HG03039 (cell line): ENCODE measurements around the gene SMOC1.

Experiments used
- ATAC-seq: cut with Tn5 transposase; IDR thresholded peaks from one replicate; pipeline ENCODE4 v1.9.1; 2021; ENCODE audit warnings: mild to moderate bottlenecking, moderate library complexity; ENCODE audit not compliant: unreplicated experiment

SMOC1 gene

DNA sequence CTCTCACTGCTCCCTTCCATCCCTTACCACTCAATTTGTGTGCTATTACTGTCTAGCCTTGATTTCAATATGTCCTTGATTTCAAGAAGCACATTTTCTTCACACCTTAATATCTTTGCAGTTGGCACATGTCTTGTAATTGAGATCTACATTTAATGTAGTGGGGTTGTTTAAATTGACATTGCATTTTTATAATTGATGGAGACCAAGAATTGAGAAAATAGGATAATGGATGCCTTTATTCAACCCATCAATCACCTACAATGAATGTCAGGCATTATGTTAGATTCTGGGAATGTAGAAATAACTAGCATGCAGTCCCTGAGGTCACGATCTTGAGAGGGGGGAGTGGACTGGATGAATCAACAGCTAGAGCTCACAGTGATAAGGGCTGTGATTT lies 94.6 kb downstream of the SMOC1 start:
- no peak for ATAC-seq

DNA sequence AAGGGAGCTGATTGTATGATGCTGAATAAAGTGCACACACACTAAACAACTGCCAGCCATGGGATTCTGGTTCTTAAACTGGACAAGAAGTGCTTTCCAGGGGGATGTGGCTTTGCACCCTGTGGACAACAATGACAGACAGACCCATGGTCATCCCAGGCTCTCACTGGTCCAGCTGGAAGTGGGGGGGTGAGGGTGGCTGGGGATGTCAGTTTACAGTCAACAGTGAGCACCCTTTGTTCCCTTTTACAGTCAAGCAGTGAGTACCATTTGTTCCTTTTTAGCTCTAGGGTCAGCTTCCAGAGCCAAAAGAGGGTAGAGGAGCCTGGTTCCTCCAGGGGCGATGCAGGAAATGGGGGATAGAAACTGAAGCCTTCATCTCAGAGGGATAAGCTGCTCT lies 100.7 kb downstream of the SMOC1 start:
- no peak for ATAC-seq

DNA sequence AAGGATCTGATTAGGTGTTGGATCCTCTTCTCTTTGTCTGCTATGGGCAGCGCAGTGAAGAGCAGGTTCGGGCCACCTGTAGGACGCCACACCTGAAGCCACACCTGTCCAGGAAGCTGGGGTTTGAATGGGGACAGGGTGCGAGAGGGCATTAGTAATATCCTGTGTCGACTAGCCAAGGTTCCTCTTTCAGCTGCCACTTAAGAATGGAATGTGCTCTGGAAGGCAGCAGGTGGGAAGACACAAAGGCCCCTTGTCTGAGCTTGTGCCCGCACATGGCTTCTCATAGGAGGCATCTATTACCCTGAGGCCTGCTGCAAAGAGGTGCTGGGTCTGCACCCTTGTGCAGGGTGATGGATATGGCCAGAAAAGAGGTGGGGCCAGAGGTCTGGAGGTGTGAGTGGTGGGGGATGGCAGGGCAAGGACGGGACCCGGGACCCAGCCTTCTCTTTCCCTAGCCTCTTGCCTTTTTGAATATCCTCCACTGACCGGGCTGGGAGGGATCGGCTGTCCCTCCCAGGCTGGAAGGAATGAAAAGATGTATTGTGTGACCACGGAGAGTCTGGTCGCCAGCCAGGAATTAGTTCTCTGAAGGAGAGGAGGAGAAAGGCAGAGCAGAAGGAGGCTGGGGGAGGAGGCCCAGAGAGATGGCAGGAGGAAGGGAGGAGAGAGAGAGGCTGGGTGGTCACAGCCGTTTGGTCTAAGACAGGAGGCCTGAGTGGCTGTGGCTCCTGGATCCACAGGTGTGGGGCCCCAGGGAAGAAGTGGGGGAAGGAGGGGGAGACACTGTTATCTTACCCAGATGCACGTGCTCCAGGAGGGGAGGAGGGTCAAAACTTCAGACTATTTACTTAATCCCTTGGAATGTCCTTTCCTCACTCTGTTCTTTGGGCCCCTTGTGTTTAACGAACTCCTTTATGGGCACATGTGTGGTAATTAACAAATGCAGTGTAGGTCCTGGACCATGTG lies 101.5 kb downstream of the SMOC1 start:
- no peak for ATAC-seq

DNA sequence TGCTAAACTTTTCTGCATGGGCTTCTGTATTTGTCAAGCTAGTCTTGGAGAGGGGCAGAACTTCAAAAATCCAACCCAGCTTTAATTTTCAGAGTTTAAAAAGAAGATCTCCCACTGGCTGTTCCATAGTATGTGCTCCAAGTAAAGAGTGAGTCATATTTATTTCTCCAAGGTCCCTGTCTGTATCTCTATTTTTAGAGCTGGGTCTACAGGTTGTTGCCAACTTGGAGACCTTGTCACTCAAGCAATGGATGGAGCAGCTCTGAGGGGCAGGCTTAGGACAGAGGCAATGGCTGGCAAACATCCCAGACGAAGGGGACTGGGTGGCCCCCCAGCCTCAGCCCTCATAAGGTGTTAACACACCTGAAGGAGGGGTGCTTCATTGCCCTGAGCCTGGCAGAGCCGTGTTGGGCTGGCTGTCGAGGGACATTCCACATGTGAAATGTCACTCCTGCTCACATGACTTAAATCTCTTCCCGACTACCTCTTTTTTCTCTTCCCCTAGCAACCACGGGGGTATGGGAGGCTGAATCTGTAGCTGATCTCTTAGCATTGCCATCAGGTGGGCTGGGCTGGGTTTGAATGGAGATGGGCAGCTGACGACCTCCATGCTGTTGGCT lies 103.1 kb downstream of the SMOC1 start:
- ATAC-seq, result no peak

DNA sequence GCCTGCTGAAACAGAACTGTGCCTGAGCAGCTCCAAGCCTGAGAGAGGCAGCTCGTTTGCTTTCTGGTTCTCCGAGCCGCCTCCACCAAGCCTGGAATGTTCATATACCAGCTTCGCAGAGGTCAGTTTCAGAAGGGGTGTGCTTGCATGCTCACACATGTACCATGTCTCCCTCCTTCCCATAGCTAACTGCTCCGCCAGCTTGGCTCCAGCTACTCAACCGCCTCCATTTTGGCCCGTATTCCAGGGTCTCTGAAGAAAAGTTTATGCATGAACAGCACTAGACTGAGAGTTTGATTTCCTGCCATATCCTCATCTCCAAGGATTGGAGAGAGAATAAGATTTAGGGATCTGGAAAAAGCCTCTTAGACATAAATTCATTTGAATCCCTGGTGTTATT lies 103.7 kb downstream of the SMOC1 start:
- ATAC-seq, result no peak

DNA sequence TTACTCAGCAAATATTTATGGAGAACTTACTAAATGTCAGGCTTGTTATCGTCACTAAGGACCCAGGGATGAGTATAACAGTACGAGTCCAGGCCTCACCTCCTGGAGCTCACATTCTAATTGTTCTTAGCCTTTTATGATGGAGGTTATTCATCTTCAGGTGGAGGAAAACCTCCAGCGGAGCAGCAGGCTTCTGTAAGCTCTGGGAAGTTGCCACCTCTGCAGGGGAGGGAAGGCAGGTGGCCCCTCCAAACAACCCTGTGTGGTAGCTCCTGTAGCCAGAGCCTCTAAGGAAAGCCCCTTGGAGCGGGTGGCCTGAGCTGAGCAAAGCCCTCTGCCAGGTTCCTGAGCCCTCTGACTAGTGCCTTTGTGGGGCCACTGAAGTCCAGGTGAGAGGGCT lies 104.1 kb downstream of the SMOC1 start:
- ATAC-seq, result no peak

DNA sequence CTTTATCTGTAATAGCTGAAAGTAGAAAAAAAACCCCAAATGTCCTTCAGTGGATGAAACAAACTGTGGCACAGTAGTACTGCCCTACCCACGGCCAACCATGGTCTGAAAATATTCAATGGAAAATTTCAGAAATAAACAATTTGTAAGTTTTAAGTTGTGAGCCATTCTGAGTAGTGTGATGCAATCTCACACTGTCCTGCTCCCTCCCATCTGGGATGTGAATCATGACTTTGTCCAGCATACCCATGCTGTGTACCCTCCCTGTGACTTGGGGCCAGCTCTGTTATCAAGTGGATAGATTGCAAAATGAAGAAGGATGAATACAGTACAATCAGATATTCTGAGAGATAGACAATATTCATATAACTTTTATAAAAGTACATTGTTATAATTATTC lies 106.2 kb downstream of the SMOC1 start:
- no peak for ATAC-seq

DNA sequence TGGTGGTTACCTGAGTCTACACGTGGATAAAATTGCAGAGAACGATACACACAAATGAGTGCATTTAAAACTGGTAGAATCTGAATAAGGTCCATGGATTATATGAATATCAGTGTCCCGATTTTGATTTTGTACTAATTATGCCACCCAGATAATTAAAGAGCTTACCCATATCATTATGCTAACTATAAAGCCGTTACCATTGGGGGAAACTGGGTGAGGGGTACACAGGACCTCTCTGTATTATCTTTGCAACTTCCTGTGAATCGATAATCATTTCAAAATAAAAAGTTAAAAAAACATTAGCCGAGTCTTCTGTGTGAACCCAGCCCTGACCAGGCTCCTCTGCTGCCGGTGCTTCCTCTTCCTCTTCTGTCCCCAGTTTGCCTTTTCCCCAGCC lies 107.1 kb downstream of the SMOC1 start:
- ATAC-seq, result no peak

DNA sequence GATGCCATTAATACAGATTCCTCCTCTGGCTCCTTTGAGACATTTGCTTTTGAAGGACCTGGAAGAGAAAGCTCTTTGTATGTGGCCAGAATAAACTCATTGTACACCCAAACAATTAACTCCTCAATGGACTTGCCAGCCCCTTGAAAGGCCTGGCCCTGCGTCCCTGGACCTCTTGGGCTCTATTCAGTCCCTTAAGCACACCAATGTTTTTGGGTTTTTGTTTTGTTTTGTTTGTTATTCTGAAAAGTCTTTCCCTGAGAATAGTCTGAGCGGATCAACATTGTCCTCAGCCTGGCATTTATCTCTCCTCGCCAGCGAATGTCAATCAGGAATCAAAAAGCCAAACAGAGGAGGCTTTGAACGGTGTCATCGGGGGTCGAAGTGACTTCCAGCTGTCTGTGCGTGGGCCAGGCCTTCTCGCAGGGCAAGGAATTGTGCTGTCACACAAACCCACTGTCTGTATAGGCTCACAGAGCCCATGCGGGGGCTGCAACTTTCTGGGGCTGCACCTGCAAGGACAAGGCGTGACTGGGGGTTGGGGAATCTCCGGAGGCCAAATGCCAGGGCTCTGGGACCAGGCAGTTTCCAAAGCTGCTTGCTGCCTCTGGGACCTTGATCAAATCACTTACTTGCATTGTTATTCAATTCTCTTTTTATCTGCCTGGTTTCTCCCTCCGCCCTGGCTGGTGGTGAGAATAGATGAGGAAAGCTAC lies 108.3 kb downstream of the SMOC1 start:
- ATAC-seq, result no peak

DNA sequence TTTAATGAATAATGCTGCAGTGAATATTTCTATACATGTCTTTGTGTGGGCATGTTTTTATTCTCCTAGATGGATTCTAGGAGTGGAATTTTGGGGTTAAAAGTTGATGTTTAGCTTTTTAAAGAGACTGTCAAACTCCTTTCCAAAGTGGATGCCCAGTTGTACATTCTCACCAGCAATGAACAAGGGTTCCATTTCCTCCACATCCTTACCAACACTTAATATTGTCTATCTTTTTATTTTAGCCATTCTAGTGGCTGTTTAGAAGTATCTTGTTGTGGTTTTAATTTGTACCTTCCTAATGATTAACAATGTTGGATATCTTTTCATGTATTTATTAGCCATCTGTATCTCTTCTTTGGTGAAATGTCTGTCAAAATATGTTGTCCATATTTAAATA lies 109.8 kb downstream of the SMOC1 start:
- ATAC-seq, result no peak

DNA sequence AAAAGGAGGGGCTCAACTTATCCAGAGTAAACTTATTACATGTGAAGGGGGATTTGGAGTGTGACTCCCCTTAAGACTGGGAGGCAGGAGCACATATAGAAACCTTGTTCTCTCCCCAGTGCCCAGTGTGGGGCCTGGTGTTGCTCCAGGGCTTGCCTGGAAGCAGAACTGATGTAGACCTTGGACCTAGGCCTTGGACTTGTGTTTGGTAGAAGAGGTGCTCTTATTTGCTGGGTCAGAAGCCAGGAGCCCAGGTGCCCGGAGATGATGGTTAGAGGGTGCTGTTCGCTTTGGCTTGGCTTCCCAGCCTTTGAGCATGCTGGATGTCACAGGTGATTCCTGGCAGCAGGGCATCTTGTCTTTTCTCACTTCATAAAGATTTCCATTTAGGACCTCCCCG lies 110.4 kb downstream of the SMOC1 start:
- ATAC-seq, result no peak

DNA sequence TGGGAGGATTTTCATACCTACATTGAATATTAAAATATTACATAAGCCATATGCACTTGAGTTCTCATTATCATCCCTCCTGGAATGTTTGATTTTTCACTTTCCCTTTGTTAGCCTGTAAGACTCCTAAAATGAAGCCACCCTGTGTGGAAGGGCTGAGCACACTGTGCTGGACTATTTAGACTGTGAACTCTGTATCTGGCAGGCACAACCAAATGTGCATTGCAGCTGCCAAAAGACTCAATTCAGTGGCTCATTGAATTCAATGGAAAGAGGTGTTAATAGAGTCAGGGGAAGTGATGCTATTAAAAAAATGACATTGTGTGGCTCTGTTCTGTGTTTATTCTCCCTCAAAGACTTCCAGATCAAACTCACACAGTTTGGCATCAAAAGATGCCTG lies 111.1 kb downstream of the SMOC1 start:
- no peak for ATAC-seq

DNA sequence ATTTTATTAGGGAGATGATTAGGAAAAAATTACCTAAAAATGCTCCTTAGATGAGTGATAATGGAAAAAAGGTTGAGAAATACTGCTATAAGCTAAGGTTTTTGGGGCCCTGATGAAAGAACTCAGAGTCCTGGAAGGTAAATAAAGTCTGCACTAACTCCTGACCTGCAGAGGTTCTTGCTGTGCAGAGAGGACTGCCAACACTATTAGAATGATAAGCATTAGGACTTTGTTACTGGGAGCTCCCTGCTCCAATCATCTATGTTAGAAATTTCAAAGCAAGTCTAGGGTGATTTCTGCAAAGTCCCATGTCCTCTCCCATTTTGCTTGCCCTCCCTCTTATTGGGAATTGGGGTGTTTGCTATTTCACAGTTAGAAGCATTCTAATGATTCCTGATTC lies 112.2 kb downstream of the SMOC1 start:
- no peak for ATAC-seq

DNA sequence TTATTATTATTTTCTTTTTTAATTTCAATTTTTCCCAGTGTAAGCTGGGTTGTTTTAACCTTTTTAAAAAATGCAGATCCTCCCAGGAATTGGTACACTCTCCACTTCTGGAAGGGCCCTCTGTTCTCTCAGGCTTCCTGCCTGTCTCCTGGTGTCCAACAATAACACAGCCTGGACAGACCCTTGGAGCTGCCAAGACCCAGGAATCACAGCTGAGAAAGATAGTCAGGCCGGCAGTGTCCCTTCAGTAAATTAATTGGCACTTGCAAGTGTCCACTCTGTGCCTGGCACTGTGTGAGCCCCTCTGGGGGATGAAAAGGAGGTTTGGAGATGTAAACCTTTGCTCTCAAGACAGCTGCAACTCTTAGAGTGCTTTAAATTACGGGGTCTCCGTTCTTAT lies 113.3 kb downstream of the SMOC1 start:
- no peak for ATAC-seq

DNA sequence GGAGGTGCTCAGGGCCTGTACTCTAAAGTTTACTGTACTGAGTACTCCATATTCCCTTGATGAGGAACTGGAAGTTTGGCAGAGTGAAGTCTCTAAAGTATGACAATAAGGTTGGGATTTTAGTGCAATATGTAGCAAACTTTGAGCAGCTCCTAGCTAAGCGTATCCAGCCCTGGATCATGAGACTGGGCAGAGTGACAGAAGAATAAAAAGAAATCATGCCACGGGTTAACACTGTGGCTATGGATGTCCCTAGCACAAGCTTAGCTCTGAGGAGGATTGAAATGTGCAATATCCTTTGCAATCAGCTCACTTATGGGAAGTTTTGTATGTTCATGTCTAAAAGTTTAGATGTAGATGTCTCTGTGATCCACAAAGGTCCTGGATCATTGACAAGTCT lies 114.1 kb downstream of the SMOC1 start:
- no peak for ATAC-seq

DNA sequence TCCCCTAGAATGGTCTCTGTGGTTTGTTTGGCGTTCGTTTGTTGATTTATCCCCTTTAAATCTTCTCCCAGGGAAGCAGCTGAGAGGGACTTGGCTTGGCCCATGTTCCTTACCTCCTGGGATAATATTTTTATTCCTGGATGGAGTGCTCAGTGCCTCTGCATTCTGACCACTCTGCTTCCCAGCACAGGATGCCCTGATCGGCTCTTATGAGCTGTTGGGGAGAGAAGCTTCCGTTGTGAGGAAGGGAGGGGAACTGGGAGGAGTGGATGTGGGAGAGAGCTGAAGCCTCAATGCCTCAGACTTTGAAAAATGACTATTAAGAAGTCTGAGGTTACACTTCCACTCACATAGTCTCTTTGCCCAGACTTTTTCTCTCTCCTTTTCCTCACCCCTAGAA lies 114.8 kb downstream of the SMOC1 start:
- no peak for ATAC-seq

DNA sequence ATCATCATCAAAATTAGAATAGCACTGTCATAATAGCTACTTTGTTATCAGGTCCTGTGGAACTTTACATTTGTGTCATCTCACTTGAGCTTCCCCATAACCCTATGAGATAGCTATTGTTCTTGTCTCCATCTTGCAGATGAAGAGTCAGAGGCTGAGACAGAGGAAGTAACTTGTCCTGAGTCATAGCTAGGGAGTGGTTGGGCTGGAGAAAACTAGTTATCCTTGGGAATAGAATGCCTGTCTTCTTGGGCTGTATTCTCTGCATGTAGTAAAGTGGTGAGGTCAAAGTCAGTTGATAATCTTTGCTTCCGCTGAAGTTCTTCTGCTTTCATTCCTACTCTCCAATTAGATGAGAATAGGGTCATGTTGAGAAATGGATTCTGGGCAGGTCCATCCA lies 117.0 kb downstream of the SMOC1 start:
- ATAC-seq, result no peak

DNA sequence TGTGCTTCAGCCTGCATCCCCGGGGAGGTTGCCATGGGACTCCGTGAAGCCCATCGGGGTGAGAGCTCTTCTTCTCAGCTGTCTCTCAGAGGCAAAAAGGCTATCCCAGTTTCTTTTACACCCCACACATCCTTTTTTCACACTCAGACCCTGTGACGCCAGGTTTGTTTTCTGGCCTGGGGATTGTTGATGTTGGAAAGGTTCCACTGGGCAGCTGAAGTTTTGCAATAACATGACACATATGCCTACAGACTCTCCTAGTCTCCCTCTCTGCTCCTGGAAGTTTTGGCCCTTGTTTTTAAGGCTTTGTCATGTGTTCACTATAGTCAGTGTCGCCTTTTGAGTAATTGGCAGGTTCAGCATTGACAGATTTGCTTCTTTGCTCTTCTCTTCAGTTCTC lies 118.6 kb downstream of the SMOC1 start:
- ATAC-seq, result no peak

DNA sequence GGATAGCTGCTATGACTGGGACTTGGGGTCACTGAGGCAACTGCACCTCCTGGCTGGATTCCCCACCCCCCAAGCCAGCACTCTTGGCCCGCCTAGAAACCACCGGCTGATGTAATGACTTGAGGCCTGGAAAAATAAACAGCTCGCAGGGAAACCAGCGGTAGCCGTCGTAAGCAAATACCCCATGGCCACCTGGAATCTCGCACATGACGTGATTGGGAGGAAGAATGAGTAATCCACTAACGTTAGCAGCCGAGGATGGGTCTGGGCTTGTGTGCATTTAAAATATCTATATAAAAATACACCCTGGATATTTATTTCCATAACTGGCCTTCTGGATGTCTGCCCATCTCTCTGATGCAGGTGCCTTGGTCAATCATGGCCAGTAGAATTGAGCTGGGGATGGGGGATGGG lies 120.1 kb downstream of the SMOC1 start:
- no peak for ATAC-seq

DNA sequence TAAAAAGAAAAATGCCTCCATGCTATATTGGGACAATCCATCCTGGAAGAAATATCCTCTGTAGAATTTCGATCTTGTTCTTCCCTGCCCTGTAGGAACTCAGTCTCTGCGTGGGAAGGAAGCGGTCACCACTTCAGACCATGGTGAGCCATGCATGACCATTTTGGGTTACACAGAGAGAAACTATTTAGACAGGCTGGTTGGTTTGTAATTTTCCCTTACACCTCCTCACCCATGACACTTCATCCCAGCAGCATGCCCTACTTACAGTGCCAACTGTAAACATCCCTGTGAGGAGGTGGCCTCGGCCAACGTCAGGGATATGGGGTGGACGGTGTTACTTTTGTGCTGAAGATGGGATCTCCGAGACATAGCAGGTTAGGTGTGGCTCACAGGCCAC lies 121.4 kb downstream of the SMOC1 start:
- ATAC-seq, result no peak

DNA sequence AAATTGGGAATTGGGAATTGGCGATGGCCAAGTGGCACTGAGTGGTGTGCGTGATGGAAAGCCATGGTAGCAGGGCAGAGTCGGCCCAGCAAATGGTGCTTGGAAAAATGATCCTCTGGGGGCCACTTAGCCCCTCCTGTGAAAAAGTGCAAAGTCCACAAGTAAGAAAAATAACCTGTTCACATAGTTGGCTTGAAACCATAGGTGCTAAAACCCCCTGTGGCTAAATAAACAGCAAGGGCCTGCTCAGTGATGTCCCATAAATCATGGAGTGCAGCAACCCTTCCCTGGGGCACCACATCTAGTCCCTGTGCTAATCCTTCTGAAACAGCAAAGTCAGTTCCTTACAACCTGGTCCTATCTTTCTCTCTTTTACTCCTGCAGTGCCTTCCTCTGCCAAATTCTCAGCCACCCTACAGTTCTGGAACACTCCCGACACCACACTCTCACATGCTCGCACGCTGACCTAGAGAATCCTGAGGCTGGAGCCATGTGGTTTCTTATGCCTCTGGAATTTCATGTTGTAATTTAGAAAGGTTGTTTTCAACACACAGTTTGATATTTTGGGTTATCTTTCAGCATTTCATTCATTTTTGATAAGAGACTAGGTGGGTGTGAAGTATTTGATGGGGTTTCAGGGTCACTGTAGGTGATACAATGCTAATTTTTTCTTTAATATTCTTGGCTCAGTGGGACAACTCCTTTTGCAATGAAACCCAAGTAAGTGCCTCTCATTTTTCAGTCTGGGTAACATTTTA lies 123.6 kb downstream of the SMOC1 start:
- no peak for ATAC-seq
